ENCODE results near the gene ATP9B. TPM values are rescaled to one million over a fixed set of nuclear protein-coding genes. Genes with fewer than 3 reads are reported as not detected.
A peak's percentile ranks its signal among the peaks of the same experiment; 100 is the strongest.

The ATP9B gene
- total RNA-seq, result 10 to 100 TPM; 66.0 to 78.9 (median 68.0) TPM
- total RNA-seq (2013), result 69.5 TPM

DNA sequence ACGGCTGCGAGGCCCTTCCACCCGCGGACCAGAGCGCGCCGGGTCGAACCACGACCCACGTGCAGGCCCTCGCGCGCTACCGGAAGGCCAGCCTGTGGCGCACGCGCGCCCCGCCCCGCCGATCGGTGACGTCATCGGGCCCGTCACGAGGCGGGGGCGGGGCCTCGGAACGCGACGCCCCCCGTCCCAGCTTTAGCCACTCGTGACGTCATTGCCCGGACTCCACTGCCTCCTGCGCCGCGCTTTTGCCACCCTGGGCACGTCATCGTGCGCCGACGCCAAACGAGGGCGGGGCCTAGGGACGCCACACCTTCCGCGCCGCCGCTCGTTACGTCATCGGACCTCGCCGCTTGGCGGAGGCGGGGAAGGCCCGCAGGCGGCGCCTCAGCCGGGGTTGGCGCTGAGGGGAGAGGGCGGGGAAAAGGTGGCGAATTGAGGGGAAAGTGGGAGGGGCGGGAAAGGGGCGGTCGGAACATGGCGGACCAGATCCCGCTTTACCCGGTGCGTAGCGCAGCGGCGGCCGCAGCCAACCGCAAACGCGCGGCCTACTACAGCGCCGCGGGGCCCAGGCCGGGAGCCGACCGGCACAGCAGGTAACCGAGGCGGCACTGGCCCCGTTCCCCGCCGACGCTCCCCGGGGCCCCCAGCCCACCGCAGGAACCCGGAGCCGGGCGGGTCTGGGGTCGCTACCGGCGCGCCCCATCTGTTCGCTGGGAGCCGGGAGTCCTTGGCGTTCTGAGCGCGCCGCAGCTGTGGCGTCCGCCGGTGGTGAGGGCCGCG is at the start of gene ATP9B:
Gene ATP9B (plus strand): TSS at position 458 of the 780 bp plus-strand sequence. CDS start 17 bp downstream, at position 475.
- WGBS (ENCODE audit: insufficient coverage), result under 1% methylated on average over 112 of the region's 112 CpGs
- no peaks in the 10 kb centered on the region for H3K27me3 ChIP-seq (ENCODE audit: control insufficient read depth, insufficient read depth, low read length)
- peak; percentile 76 to 89 (median 82) for ATAC-seq

DNA sequence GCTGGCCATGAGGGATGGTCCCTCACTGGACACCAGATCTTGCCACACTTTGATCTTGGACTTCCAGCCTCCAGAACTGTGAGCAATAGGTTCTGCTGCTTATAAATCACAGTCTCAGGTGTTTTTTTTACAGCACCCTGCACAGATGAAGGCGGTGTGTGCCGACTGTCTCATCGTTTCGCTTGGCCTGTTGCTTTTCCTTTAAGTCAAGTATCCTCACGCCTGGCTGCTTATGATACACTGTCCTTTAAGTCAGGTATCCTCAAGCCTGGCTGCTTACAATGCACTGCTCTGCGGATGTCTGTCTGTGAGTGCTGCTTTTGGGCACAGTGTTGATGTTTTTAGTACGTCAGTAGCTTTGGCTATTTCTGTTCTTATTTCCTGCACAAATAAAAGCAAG is 49.3 kb upstream of the ATP9B start:
- Mint-ChIP-seq H3K4me3 (no peak overlapping the region), H3K27me3 (ENCODE audit: low read depth in 2 of 2) (peaks cover 0 to 15% of the 10 kb centered on the region in 2 donors), H3K27ac (no peak overlapping the region), H3K4me1 (no peaks in the 10 kb centered on the region), H3K36me3 (no peaks in the 10 kb centered on the region), H3K9me3 (no peaks in the 10 kb centered on the region)
- no peak for DNase-seq
- no peak overlapping the region for H3K27ac ChIP-seq (ENCODE audit: low read length)
- intact Hi-C loops (cut with micrococcal nuclease), result no loop called here
- H3K27me3 ChIP-seq (ENCODE audit: control insufficient read depth, insufficient read depth, low read length), result no peaks in the 10 kb centered on the region
- H3K9me3 ChIP-seq (ENCODE audit: control insufficient read depth, insufficient read depth, low read length), result no peaks in the 10 kb centered on the region
- ATAC-seq, result no peak
- no peak for TF ChIP-seq CTCF (IDR thresholded peaks at IDR 0.05)
- H3K4me3 ChIP-seq (ENCODE audit: low read length), result no peak overlapping the region
- H3K36me3 ChIP-seq (ENCODE audit: control insufficient read depth, insufficient read depth, low read length), result no peaks in the 10 kb centered on the region
- WGBS (ENCODE audit: insufficient coverage), result 82% methylated on average over 7 of the region's 7 CpGs
- H3K4me1 ChIP-seq (ENCODE audit: control insufficient read depth, insufficient read depth, low read length), result no peaks in the 10 kb centered on the region

More for the DNA sequence above, at the start of gene ATP9B:
- Mint-ChIP-seq H3K27me3 (ENCODE audit: low read depth in 2 of 2) (peaks cover 0 to 15% of the 10 kb centered on the region in 2 donors), H3K27ac (peak within 1 kb of the TSS; percentile 85 to 94), H3K4me3 (peak within 1 kb of the TSS; percentile 85), H3K9me3 (peaks cover 21 to 23% of the 10 kb centered on the region in 2 donors), H3K4me1 (peaks cover 36 to 58% of the 10 kb centered on the region in 2 donors), H3K36me3 (no peaks in the 10 kb centered on the region)
- Histone ChIP-seq H3K4me3 (ENCODE audit: low read length) (peak within 1 kb of the TSS; percentile 54), H3K4me1 (ENCODE audit: control insufficient read depth, insufficient read depth, low read length) (peaks cover 14% of the 10 kb centered on the region), H3K36me3 (ENCODE audit: control insufficient read depth, insufficient read depth, low read length) (no peaks in the 10 kb centered on the region), H3K27ac (ENCODE audit: low read length) (peak within 1 kb of the TSS; percentile 94), H3K9me3 (ENCODE audit: control insufficient read depth, insufficient read depth, low read length) (no peaks in the 10 kb centered on the region)
- DNase-seq, result peak; percentile 100
- intact Hi-C loops (cut with micrococcal nuclease), result loop anchor here (2.0 to 10.0 kb wide), 8 partner anchors 68 to 613 kb away; no protein-coding TSS in a partner anchor
- no peak for TF ChIP-seq CTCF (IDR thresholded peaks at IDR 0.05)

DNA sequence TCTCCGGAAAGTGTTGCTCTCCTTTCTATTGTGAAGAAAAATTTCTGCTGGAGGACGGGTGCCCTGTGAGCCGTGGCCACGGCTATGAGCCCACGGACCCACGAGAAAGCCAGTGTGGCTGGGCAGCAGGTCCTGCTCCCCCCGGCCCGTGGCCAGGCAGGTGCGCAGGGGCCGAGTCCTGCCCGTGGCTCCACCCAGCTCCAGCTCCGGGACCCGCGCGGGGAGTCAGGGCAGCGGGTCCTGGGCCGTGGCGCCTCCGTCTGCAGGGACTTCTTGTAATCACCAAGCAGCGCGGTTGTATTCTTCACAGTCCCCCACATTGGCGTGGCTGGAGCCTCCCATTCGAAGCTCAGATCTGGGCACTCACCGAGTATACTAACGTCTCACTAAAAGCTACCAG is 46.6 kb upstream of the ATP9B start:
- ATAC-seq, result no peak
- no peaks in the 10 kb centered on the region for H3K36me3 ChIP-seq (ENCODE audit: control insufficient read depth, insufficient read depth, low read length)
- no peaks in the 10 kb centered on the region for H3K36me3 Mint-ChIP-seq
- H3K27me3 ChIP-seq (ENCODE audit: control insufficient read depth, insufficient read depth, low read length), result no peaks in the 10 kb centered on the region
- no peak overlapping the region for H3K27ac Mint-ChIP-seq
- H3K4me3 ChIP-seq (ENCODE audit: low read length), result no peak overlapping the region
- H3K27me3 Mint-ChIP-seq (ENCODE audit: low read depth in 2 of 2), result peaks cover 0 to 10% of the 10 kb centered on the region in 2 donors
- H3K4me1 ChIP-seq (ENCODE audit: control insufficient read depth, insufficient read depth, low read length), result no peaks in the 10 kb centered on the region
- 94% methylated on average over 25 of the region's 25 CpGs for WGBS (ENCODE audit: insufficient coverage)
- DNase-seq, result no peak
- no peak overlapping the region for H3K27ac ChIP-seq (ENCODE audit: low read length)
- H3K4me1 Mint-ChIP-seq, result no peaks in the 10 kb centered on the region
- intact Hi-C loops (cut with micrococcal nuclease), result no loop called here
- peaks cover 0 to under 1% of the 10 kb centered on the region in 2 donors for H3K9me3 Mint-ChIP-seq
- no peak overlapping the region for H3K4me3 Mint-ChIP-seq
- H3K9me3 ChIP-seq (ENCODE audit: control insufficient read depth, insufficient read depth, low read length), result no peaks in the 10 kb centered on the region
- TF ChIP-seq CTCF (IDR thresholded peaks at IDR 0.05), result no peak

Measured in natural killer cell (primary cell).